BE2C (cell line): ENCODE measurements around the gene MRPL1.

Source experiments
- DNase-seq: peaks from one replicate; pipeline ENCODE4 v3.0.0-alpha.2; 2020
- H3K27me3 ChIP-seq: fragments of 250-450 bp; sonication (Bioruptor Pico); 2 replicates; pipeline ENCODE4 v1.5.1; 2020; ENCODE audit warnings: mild to moderate bottlenecking
- H3K36me3 ChIP-seq: fragments of 250-450 bp; sonication (Bioruptor Pico); 2 replicates; pipeline ENCODE4 v1.5.1; 2020; ENCODE audit warnings: mild to moderate bottlenecking
- H3K4me1 ChIP-seq: fragments of 250-450 bp; sonication (Bioruptor Pico); 2 replicates; pipeline ENCODE4 v1.5.1; 2020
- H3K4me3 ChIP-seq: 2 replicates; pipeline ENCODE4 v1.5.1; 2011; ENCODE audit warnings: low read depth, low read length
- H3K9me3 ChIP-seq: fragments of 250-450 bp; sonication (Bioruptor Pico); 2 replicates; pipeline ENCODE4 v1.5.1; 2020
- CTCF ChIP-seq: IDR thresholded peaks from 2 replicates; pipeline ENCODE4 v1.5.1; 2012; ENCODE audit warnings: mild to moderate bottlenecking, low read depth, low read length

Gene MRPL1

GRCh38 chr4:77818602-77819403 is 43.8 kb upstream of the MRPL1 start, which contains the start of gene CNOT6L:
CNOT6L (minus strand) TSS chr4:77819368; CDS start chr4:77819308, 60 bp downstream.
- H3K36me3 ChIP-seq = no peaks in the 10 kb centered on the region
- peak; percentile 73 for DNase-seq
- H3K27me3 ChIP-seq = no peaks in the 10 kb centered on the region
- TF ChIP-seq CTCF = no peak
- H3K9me3 ChIP-seq = no peaks in the 10 kb centered on the region
- no peaks in the 10 kb centered on the region for H3K4me1 ChIP-seq
- peak within 1 kb of the TSS; percentile 97 for H3K4me3 ChIP-seq

- no peaks in the 10 kb centered on the region for H3K36me3 ChIP-seq
- H3K4me3 ChIP-seq = peak overlapping the region; percentile 97
- no peaks in the 10 kb centered on the region for H3K4me1 ChIP-seq
- no peaks in the 10 kb centered on the region for H3K27me3 ChIP-seq
- no peaks in the 10 kb centered on the region for H3K9me3 ChIP-seq
- no peak for TF ChIP-seq CTCF
- peak; percentile 54 for DNase-seq
These were observed 43.2 kb upstream of the MRPL1 start for GRCh38 chr4:77819404-77819842.

- Histone ChIP-seq H3K4me3 (peak overlapping the region; percentile 90), H3K36me3 (no peaks in the 10 kb centered on the region), H3K4me1 (no peaks in the 10 kb centered on the region), H3K9me3 (no peaks in the 10 kb centered on the region), H3K27me3 (no peaks in the 10 kb centered on the region)
- TF ChIP-seq CTCF = no peak
- DNase-seq = peak; percentile 94
These were observed 42.6 kb upstream of the MRPL1 start for GRCh38 chr4:77819843-77820648.

- Histone ChIP-seq H3K9me3 (no peaks in the 10 kb centered on the region), H3K36me3 (no peaks in the 10 kb centered on the region), H3K27me3 (no peaks in the 10 kb centered on the region), H3K4me3 (peak overlapping the region; percentile 90), H3K4me1 (no peaks in the 10 kb centered on the region)
- DNase-seq = no peak
- no peak for TF ChIP-seq CTCF
These were observed 41.7 kb upstream of the MRPL1 start for GRCh38 chr4:77820649-77821561.

- TF ChIP-seq CTCF = no peak
- H3K36me3 ChIP-seq = no peaks in the 10 kb centered on the region
- H3K4me1 ChIP-seq = no peaks in the 10 kb centered on the region
- H3K4me3 ChIP-seq = no peak overlapping the region
- H3K27me3 ChIP-seq = no peaks in the 10 kb centered on the region
- no peak for DNase-seq
- H3K9me3 ChIP-seq = no peaks in the 10 kb centered on the region
These were observed 40.9 kb upstream of the MRPL1 start for GRCh38 chr4:77821775-77822174.
